Neural crest cell (in vitro differentiated cells): ENCODE measurements around the gene PAX8. TPM values are rescaled to one million over a fixed set of nuclear protein-coding genes. Genes with fewer than 3 reads are reported as not detected.

Experiments used
- DNase-seq: peaks from one replicate; pipeline ENCODE4 v3.0.0; 2021; ENCODE audit warnings: low read depth, mixed read lengths, low spot score
- H3K27ac Mint-ChIP-seq: one replicate; pipeline ENCODE4 v1.8.0; 2021; ENCODE audit warnings: mild to moderate bottlenecking, mixed read lengths; ENCODE audit not compliant: unreplicated experiment
- H3K27me3 Mint-ChIP-seq: 2 replicates; pipeline ENCODE4 v1.8.0; 2021; ENCODE audit warnings: low read depth, mild to moderate bottlenecking, mixed read lengths
- H3K36me3 Mint-ChIP-seq: 2 replicates; pipeline ENCODE4 v1.8.0; 2021; ENCODE audit warnings: low read depth, mild to moderate bottlenecking, mixed read lengths
- H3K4me1 Mint-ChIP-seq: 2 replicates; pipeline ENCODE4 v1.8.0; 2021; ENCODE audit warnings: mixed read lengths
- H3K4me3 Mint-ChIP-seq: one replicate; pipeline ENCODE4 v1.8.0; 2021; ENCODE audit warnings: mild to moderate bottlenecking, mixed read lengths
- H3K9me3 Mint-ChIP-seq: 2 replicates; pipeline ENCODE4 v1.8.0; 2021; ENCODE audit warnings: mixed read lengths
- CTCF ChIP-seq: fragments of 200-600 bp; sonication (generic); conservative IDR thresholded peaks from 2 replicates; pipeline ENCODE4 v1.5.0; 2021; ENCODE audit warnings: antibody characterized with exemption, mild to moderate bottlenecking
- total RNA-seq: library from RNA; stranded (reverse); gene quantifications from 2 replicates; pipeline ENCODE4 v1.2.1, GENCODE V29; 2021

Gene PAX8
- total RNA-seq, 1 donor from 2014 or later = 0.49 TPM

- Mint-ChIP-seq H3K27me3 (peaks cover 41% of the 10 kb centered on the region), H3K4me1 (peaks cover 8% of the 10 kb centered on the region), H3K9me3 (no peaks in the 10 kb centered on the region), H3K36me3 (no peaks in the 10 kb centered on the region), H3K4me3 (no peak overlapping the region), H3K27ac (peak overlapping the region; percentile 7)
- DNase-seq = no peak
- no peak for TF ChIP-seq CTCF
Observed at GRCh38 chr2:113260991-113261390, 17.7 kb downstream of the PAX8 start.

- DNase-seq = no peak
- TF ChIP-seq CTCF = no peak
- H3K36me3 Mint-ChIP-seq = no peaks in the 10 kb centered on the region
- H3K4me1 Mint-ChIP-seq = peaks cover 8% of the 10 kb centered on the region
- H3K27me3 Mint-ChIP-seq = peaks cover 37% of the 10 kb centered on the region
- no peaks in the 10 kb centered on the region for H3K9me3 Mint-ChIP-seq
- H3K27ac Mint-ChIP-seq = no peak overlapping the region
- H3K4me3 Mint-ChIP-seq = no peak overlapping the region
Observed at GRCh38 chr2:113258471-113259147, 20.1 kb downstream of the PAX8 start.

GRCh38 chr2:113257516-113258264 is 21.0 kb downstream of the PAX8 start:
- Mint-ChIP-seq H3K4me1 (peaks cover 8% of the 10 kb centered on the region), H3K36me3 (no peaks in the 10 kb centered on the region), H3K4me3 (no peak overlapping the region), H3K27ac (no peak overlapping the region), H3K9me3 (no peaks in the 10 kb centered on the region), H3K27me3 (peaks cover 34% of the 10 kb centered on the region)
- no peak for DNase-seq
- no peak for TF ChIP-seq CTCF

DNA sequence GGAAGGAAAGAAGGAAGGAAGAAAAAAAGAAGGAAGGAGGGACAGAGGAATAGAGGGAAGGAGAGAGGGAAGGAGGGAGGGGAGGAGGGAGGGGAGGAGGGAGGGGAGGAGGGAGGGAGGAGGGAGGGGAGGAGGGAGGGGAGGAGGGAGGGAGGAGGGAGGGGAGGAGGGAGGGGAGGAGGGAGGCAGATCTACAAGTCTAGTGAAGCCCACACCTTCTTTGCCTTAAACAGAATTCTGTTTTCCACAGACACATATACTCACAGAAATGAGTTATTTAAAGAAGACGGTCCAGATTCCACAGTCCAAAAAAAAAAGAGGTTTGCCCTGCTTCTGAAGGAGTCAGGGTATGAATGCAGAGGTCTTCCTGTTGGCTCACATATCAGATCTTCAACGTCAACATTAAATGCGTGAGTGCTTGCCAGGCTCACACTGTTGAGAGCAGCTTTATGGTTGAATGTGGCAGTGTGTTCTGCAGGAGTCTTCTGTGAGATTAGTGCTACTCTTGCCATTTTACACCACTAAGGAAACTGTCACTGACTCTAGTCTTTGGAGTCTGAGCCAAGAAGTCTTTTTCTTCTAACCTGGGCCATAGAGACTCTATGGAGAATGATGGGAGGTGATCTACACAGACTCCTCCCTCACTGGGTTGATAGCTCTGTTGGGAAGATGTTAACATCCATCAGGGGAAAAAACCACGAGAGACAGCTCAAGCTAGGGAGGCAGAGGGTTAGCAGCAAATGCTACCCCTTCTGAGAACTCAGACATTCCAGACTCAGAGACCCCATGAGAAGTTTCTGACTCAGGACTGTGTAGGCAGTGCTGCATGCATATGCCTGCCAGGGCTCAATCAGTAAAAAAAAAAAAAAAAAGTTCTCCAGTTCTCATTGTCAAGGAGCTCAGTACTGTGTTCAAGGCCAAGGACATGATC is 23.3 kb downstream of the PAX8 start:
- H3K4me1 Mint-ChIP-seq = peaks cover 4% of the 10 kb centered on the region
- no peak overlapping the region for H3K27ac Mint-ChIP-seq
- no peaks in the 10 kb centered on the region for H3K36me3 Mint-ChIP-seq
- no peaks in the 10 kb centered on the region for H3K9me3 Mint-ChIP-seq
- DNase-seq = no peak
- peaks cover 31% of the 10 kb centered on the region for H3K27me3 Mint-ChIP-seq
- no peak overlapping the region for H3K4me3 Mint-ChIP-seq
- no peak for TF ChIP-seq CTCF

- no peaks in the 10 kb centered on the region for H3K9me3 Mint-ChIP-seq
- DNase-seq = no peak
- H3K27me3 Mint-ChIP-seq = peaks cover 31% of the 10 kb centered on the region
- H3K27ac Mint-ChIP-seq = no peak overlapping the region
- H3K4me1 Mint-ChIP-seq = no peaks in the 10 kb centered on the region
- H3K36me3 Mint-ChIP-seq = no peaks in the 10 kb centered on the region
- TF ChIP-seq CTCF = no peak
- H3K4me3 Mint-ChIP-seq = no peak overlapping the region
Observed at GRCh38 chr2:113253453-113253852, 25.3 kb downstream of the PAX8 start.
